Measurements from ENCODE around the gene ZCCHC24. TPM values are rescaled to one million over a fixed set of nuclear protein-coding genes. Genes with fewer than 3 reads are reported as not detected.

The ZCCHC24 gene
- 2.8 and 4.0 TPM in 2 replicates for total RNA-seq

GRCh38 chr10:79445161-79445976 is at the start of gene ZCCHC24:
ZCCHC24 (minus strand) TSS chr10:79445624; CDS start chr10:79445440, 184 bp downstream.
- DNase-seq (ENCODE audit: low read depth in 2 of 2), result peak; percentile 97 to 99

GRCh38 chr10:79493806-79494205 is 48.4 kb upstream of the ZCCHC24 start:
- no peak for DNase-seq (ENCODE audit: low read depth in 2 of 2)

- no peak for DNase-seq (ENCODE audit: low read depth in 2 of 2)
Observed at GRCh38 chr10:79492839-79493238, 47.4 kb upstream of the ZCCHC24 start.

- no peak for DNase-seq (ENCODE audit: low read depth in 2 of 2)
Observed at GRCh38 chr10:79492256-79492655, 46.8 kb upstream of the ZCCHC24 start.

GRCh38 chr10:79491143-79491835 is 45.9 kb upstream of the ZCCHC24 start:
- DNase-seq (ENCODE audit: low read depth in 2 of 2), result no peak

GRCh38 chr10:79490400-79491142 is 45.1 kb upstream of the ZCCHC24 start:
- DNase-seq (ENCODE audit: low read depth in 2 of 2), result no peak

- no peak for DNase-seq (ENCODE audit: low read depth in 2 of 2)
Observed at GRCh38 chr10:79488870-79489269, 43.4 kb upstream of the ZCCHC24 start.

- peak in 1 of 2 donors; percentile 76 for DNase-seq (ENCODE audit: low read depth in 2 of 2)
Observed at GRCh38 chr10:79488336-79488735, 42.9 kb upstream of the ZCCHC24 start.

- DNase-seq (ENCODE audit: low read depth in 2 of 2), result peak; percentile 58 to 79
Observed at GRCh38 chr10:79487296-79488194, 42.1 kb upstream of the ZCCHC24 start.

GRCh38 chr10:79484476-79484875 is 39.1 kb upstream of the ZCCHC24 start:
- no peak for DNase-seq (ENCODE audit: low read depth in 2 of 2)

- DNase-seq (ENCODE audit: low read depth in 2 of 2), result no peak
Observed at GRCh38 chr10:79483948-79484347, 38.5 kb upstream of the ZCCHC24 start.

- DNase-seq (ENCODE audit: low read depth in 2 of 2), result no peak
Observed at GRCh38 chr10:79483299-79483698, 37.9 kb upstream of the ZCCHC24 start.

GRCh38 chr10:79482741-79483140 is 37.3 kb upstream of the ZCCHC24 start:
- DNase-seq (ENCODE audit: low read depth in 2 of 2), result no peak

- DNase-seq (ENCODE audit: low read depth in 2 of 2), result no peak
Observed at GRCh38 chr10:79482304-79482703, 36.9 kb upstream of the ZCCHC24 start.

- DNase-seq (ENCODE audit: low read depth in 2 of 2), result no peak
Observed at GRCh38 chr10:79479283-79479909, 34.0 kb upstream of the ZCCHC24 start.

- DNase-seq (ENCODE audit: low read depth in 2 of 2), result no peak
Observed at GRCh38 chr10:79477456-79477855, 32.0 kb upstream of the ZCCHC24 start.

- no peak for DNase-seq (ENCODE audit: low read depth in 2 of 2)
Observed at GRCh38 chr10:79476645-79477044, 31.2 kb upstream of the ZCCHC24 start.

- DNase-seq (ENCODE audit: low read depth in 2 of 2), result no peak
Observed at GRCh38 chr10:79475877-79476276, 30.5 kb upstream of the ZCCHC24 start.

GRCh38 chr10:79475119-79475653 is 29.8 kb upstream of the ZCCHC24 start:
- no peak for DNase-seq (ENCODE audit: low read depth in 2 of 2)

GRCh38 chr10:79473496-79474095 is 28.2 kb upstream of the ZCCHC24 start:
- DNase-seq (ENCODE audit: low read depth in 2 of 2), result no peak

All from lung microvascular endothelial cell (primary cell).